Measurements from ENCODE around the gene NOSTRIN. TPM values are rescaled to one million over a fixed set of nuclear protein-coding genes. Genes with fewer than 3 reads are reported as not detected.

The NOSTRIN gene
- total and polyA plus RNA-seq, 2 of the 8 experiments (the other 6 are each of a cell fraction or from before 2014, with no cell fraction given), result not detected

- no peak for TF ChIP-seq GABPA (IDR thresholded peaks at IDR 0.05; ENCODE audit: borderline replicate concordance, insufficient read depth, low read length)
- no peak for TF ChIP-seq BRCA1 (IDR thresholded peaks at IDR 0.05; ENCODE audit: low read depth, low read length)
- TF ChIP-seq, protein P1, sequence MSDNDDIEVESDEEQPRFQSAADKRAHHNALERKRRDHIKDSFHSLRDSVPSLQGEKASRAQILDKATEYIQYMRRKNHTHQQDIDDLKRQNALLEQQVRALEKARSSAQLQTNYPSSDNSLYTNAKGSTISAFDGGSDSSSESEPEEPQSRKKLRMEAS (IDR thresholded peaks at IDR 0.05), result no peak
Measured at GRCh38 chr2:168825126-168825525, 22.7 kb downstream of the NOSTRIN start (continued).

Measured in H1 (cell line).